HAP-1 (cell line): ENCODE results near the gene RAD51.

ENCODE experiments used
- DNase-seq, 2 experiments: peaks; one replicate each; pipeline ENCODE4 v3.0.0-alpha.2; 2016 to 2020; ENCODE audit warnings: low spot score in 2 of 2
- H3K27me3 ChIP-seq: fragments of 250-450 bp; sonication (Bioruptor Pico); 2 replicates; pipeline ENCODE4 v1.5.1; 2020; ENCODE audit warnings: low read depth, mild to moderate bottlenecking, moderate library complexity
- H3K36me3 ChIP-seq: fragments of 250-450 bp; sonication (Bioruptor Pico); replicated peaks from 2 replicates; pipeline ENCODE4 v1.5.1; 2020; ENCODE audit warnings: mild to moderate bottlenecking
- H3K4me1 ChIP-seq: fragments of 250-450 bp; sonication (Bioruptor Pico); 2 replicates; pipeline ENCODE4 v1.5.1; 2020; ENCODE audit warnings: mild to moderate bottlenecking
- H3K4me3 ChIP-seq: fragments of 250-450 bp; sonication (Bioruptor Pico); 2 replicates; pipeline ENCODE4 v1.5.1; 2020; ENCODE audit warnings: mild to moderate bottlenecking, moderate library complexity
- H3K9me3 ChIP-seq: fragments of 250-450 bp; sonication (Bioruptor Pico); 2 replicates; pipeline ENCODE4 v1.5.1; 2020; ENCODE audit warnings: mild to moderate bottlenecking, moderate library complexity
- in situ Hi-C: fragments of 300-500 bp; cut with MboI; formaldehyde crosslinking; loops from 3 replicates; pipeline ENCODE4 v1.14.3; 2020; ENCODE audit warnings: low sequenced_read_pairs, inconsistent platforms, mixed read lengths

Gene RAD51

GRCh38 chr15:40693904-40694687, 878 bp upstream of the RAD51 start:
- no peak for DNase-seq
- in situ Hi-C loops, result no loop called here
- Histone ChIP-seq H3K9me3 (no peaks in the 10 kb centered on the region), H3K4me3 (peak overlapping the region; percentile 95), H3K27me3 (no peaks in the 10 kb centered on the region), H3K36me3 (peaks cover 7% of the 10 kb centered on the region), H3K4me1 (peaks cover 13% of the 10 kb centered on the region)

- Histone ChIP-seq H3K27me3 (no peaks in the 10 kb centered on the region), H3K36me3 (peaks cover 21% of the 10 kb centered on the region), H3K4me1 (peaks cover 4% of the 10 kb centered on the region; the same call in 1 of the 2 replicates), H3K4me3 (peak overlapping the region; percentile 95), H3K9me3 (no peaks in the 10 kb centered on the region)
- in situ Hi-C loops, result no loop called here
- peak in 1 of 2 experiments; percentile 31 for DNase-seq
These were observed 506 bp downstream of the RAD51 start for GRCh38 chr15:40695469-40695890.

DNA sequence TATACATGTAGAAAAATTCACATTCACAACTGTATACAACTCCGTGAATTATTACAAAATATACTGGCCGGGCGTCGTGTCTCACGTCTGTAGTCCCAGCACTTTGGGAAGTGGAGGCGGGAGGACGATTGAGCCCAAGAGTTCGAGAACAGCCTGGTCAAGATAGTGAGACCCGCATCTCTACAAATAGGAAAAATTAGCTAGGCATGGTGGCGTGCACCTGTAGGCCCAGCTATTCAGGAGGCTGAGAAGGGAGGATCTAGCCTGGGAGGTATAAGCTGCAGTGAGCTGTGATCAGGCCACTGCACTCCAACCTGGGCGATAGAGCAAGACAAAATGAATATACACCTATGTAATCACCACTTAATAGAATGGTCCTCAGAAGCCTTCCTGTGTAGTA, 1.3 kb downstream of the RAD51 start:
- in situ Hi-C loops, result no loop called here
- peaks cover 4% of the 10 kb centered on the region; the same call in 1 of the 2 replicates for H3K4me1 ChIP-seq
- H3K27me3 ChIP-seq, result no peaks in the 10 kb centered on the region
- DNase-seq, result no peak
- no peaks in the 10 kb centered on the region for H3K9me3 ChIP-seq
- H3K4me3 ChIP-seq, result peak overlapping the region; percentile 95
- peaks cover 27% of the 10 kb centered on the region for H3K36me3 ChIP-seq

- Histone ChIP-seq H3K9me3 (no peaks in the 10 kb centered on the region), H3K4me3 (no peak overlapping the region), H3K36me3 (peaks cover 42% of the 10 kb centered on the region), H3K4me1 (peaks cover 4% of the 10 kb centered on the region; the same call in 1 of the 2 replicates), H3K27me3 (no peaks in the 10 kb centered on the region)
- no peak for DNase-seq
- in situ Hi-C loops, result no loop called here
These were observed 2.9 kb downstream of the RAD51 start for GRCh38 chr15:40697916-40698315.

- H3K36me3 ChIP-seq, result peaks cover 74% of the 10 kb centered on the region
- H3K4me1 ChIP-seq, result no peaks in the 10 kb centered on the region
- H3K4me3 ChIP-seq, result no peak overlapping the region
- no peaks in the 10 kb centered on the region for H3K9me3 ChIP-seq
- in situ Hi-C loops, result loop anchor here (25.0 kb wide), 1 partner anchor 660 kb away; no protein-coding TSS in a partner anchor
- no peak for DNase-seq
- H3K27me3 ChIP-seq, result no peaks in the 10 kb centered on the region
These were observed 7.1 kb downstream of the RAD51 start for GRCh38 chr15:40702077-40702476.

GRCh38 chr15:40706121-40706520, 11.1 kb downstream of the RAD51 start:
- Histone ChIP-seq H3K4me1 (no peaks in the 10 kb centered on the region), H3K9me3 (no peaks in the 10 kb centered on the region), H3K36me3 (peaks cover 80% of the 10 kb centered on the region), H3K4me3 (no peak overlapping the region), H3K27me3 (no peaks in the 10 kb centered on the region)
- DNase-seq, result no peak
- in situ Hi-C loops, result loop anchor here (25.0 kb wide), 1 partner anchor 656 kb away; no protein-coding TSS in a partner anchor

GRCh38 chr15:40714144-40714543, 19.2 kb downstream of the RAD51 start:
- Histone ChIP-seq H3K9me3 (no peaks in the 10 kb centered on the region), H3K4me1 (no peaks in the 10 kb centered on the region), H3K4me3 (no peak overlapping the region), H3K36me3 (peaks cover 67% of the 10 kb centered on the region), H3K27me3 (no peaks in the 10 kb centered on the region)
- no peak for DNase-seq
- in situ Hi-C loops, result loop anchor here (25.0 kb wide), 1 partner anchor 648 kb away; no protein-coding TSS in a partner anchor

DNA sequence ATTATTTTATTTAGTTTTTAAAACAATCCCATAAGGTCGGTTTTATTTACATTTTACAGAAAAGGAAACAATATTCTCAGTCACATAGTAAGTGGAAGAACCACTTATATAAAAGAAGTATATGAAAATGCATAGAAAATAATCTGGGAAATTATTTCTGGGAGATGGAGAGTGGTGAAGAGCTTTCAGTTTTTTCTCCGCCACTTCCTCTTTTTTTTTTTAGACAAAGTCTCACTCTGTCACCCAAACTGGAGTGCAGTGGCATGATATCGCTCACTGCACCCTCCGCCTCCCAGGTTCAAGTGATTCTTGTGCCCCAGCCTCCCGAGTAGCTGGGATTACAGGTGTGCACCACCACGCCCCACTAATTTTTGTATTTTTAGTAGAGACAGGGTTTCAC, 21.2 kb downstream of the RAD51 start:
- no peaks in the 10 kb centered on the region for H3K27me3 ChIP-seq
- no peaks in the 10 kb centered on the region for H3K9me3 ChIP-seq

GRCh38 chr15:40721701-40722100, 26.7 kb downstream of the RAD51 start:
- Histone ChIP-seq H3K4me3 (no peak overlapping the region), H3K36me3 (peaks cover 62% of the 10 kb centered on the region), H3K4me1 (peaks cover 10% of the 10 kb centered on the region; the same call in 1 of the 2 replicates), H3K9me3 (no peaks in the 10 kb centered on the region), H3K27me3 (no peaks in the 10 kb centered on the region)
- in situ Hi-C loops, result loop anchor here (25.0 kb wide), 1 partner anchor 641 kb away; no protein-coding TSS in a partner anchor
- no peak for DNase-seq

More for the DNA sequence above, 21.2 kb downstream of the RAD51 start:
- in situ Hi-C loops, result loop anchor here (25.0 kb wide), 1 partner anchor 646 kb away; no protein-coding TSS in a partner anchor
- Histone ChIP-seq H3K36me3 (peaks cover 70% of the 10 kb centered on the region), H3K4me3 (no peak overlapping the region), H3K4me1 (no peaks in the 10 kb centered on the region)
- DNase-seq, result no peak

DNA sequence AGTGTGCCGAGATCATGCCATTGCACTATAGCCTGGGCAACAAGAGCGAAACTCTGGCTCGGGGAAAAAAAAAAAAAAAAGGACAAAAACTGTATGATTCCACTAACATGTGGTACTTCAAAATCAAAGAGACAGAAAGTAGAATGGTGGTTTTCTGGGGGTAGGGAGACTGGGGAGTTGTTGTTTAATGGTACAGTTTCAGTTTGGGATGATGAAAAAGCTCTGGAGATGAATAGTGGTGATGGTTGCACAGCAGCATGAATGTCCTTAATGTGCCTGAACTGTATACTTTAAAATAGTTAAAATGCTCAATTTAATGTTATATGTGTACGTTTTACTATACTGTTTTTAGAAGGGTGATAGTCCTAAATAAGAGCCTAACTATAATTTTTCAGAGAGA, 27.4 kb downstream of the RAD51 start:
- Histone ChIP-seq H3K36me3 (peaks cover 63% of the 10 kb centered on the region), H3K4me3 (no peak overlapping the region), H3K4me1 (peaks cover 10% of the 10 kb centered on the region; the same call in 1 of the 2 replicates), H3K9me3 (no peaks in the 10 kb centered on the region), H3K27me3 (no peaks in the 10 kb centered on the region)
- in situ Hi-C loops, result loop anchor here (25.0 kb wide), 1 partner anchor 640 kb away; no protein-coding TSS in a partner anchor
- no peak for DNase-seq

GRCh38 chr15:40722934-40723333, 28.0 kb downstream of the RAD51 start:
- no peak for DNase-seq
- peaks cover 61% of the 10 kb centered on the region for H3K36me3 ChIP-seq
- no peaks in the 10 kb centered on the region for H3K27me3 ChIP-seq
- no peak overlapping the region for H3K4me3 ChIP-seq
- in situ Hi-C loops, result loop anchor here (25.0 kb wide), 1 partner anchor 639 kb away; no protein-coding TSS in a partner anchor
- no peaks in the 10 kb centered on the region for H3K9me3 ChIP-seq
- H3K4me1 ChIP-seq, result peaks cover 10% of the 10 kb centered on the region; the same call in 1 of the 2 replicates

GRCh38 chr15:40723919-40724318, 28.9 kb downstream of the RAD51 start:
- in situ Hi-C loops, result loop anchor here (25.0 kb wide), 1 partner anchor 638 kb away; no protein-coding TSS in a partner anchor
- no peaks in the 10 kb centered on the region for H3K27me3 ChIP-seq
- no peak overlapping the region for H3K4me3 ChIP-seq
- H3K4me1 ChIP-seq, result peaks cover 10% of the 10 kb centered on the region; the same call in 1 of the 2 replicates
- DNase-seq, result no peak
- no peaks in the 10 kb centered on the region for H3K9me3 ChIP-seq
- H3K36me3 ChIP-seq, result peaks cover 61% of the 10 kb centered on the region

DNA sequence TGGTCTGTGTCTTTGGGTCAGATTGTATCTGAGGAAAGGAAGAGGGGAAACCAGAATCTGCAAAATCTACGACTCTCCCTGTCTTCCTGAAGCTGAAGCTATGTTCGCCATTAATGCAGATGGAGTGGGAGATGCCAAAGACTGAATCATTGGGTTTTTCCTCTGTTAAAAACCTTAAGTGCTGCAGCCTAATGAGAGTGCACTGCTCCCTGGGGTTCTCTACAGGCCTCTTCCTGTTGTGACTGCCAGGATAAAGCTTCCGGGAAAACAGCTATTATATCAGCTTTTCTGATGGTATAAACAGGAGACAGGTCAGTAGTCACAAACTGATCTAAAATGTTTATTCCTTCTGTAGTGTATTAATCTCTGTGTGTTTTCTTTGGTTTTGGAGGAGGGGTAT, 36.1 kb downstream of the RAD51 start:
- Histone ChIP-seq H3K4me3 (no peak overlapping the region), H3K9me3 (no peaks in the 10 kb centered on the region), H3K27me3 (no peaks in the 10 kb centered on the region), H3K36me3 (peaks cover 83% of the 10 kb centered on the region), H3K4me1 (no peaks in the 10 kb centered on the region)
- in situ Hi-C loops, result no loop called here
- no peak for DNase-seq

- in situ Hi-C loops, result no loop called here
These were observed 41.6 kb downstream of the RAD51 start for GRCh38 chr15:40736575-40736974.

More at GRCh38 chr15:40736575-40736974, 41.6 kb downstream of the RAD51 start:
- H3K4me1 ChIP-seq, result peaks cover 2% of the 10 kb centered on the region; the same call in 1 of the 2 replicates
- H3K27me3 ChIP-seq, result no peaks in the 10 kb centered on the region
- H3K9me3 ChIP-seq, result no peaks in the 10 kb centered on the region
- no peak overlapping the region for H3K4me3 ChIP-seq
- no peak for DNase-seq
- H3K36me3 ChIP-seq, result peaks cover 89% of the 10 kb centered on the region
